NK-92 treated with Interleukin-12 subunit alpha and Interleukin-12 subunit beta, amount 100 ng/mL, for 24 hours (cell line): ENCODE results near the gene SRY.
"Not testable (repeated sequence)": the region's sequence is repeated elsewhere in the genome, so short reads cannot be mapped to it uniquely, and the experiment has no call there.

ENCODE experiments used
- DNase-seq: peaks from one replicate; lab custom pipeline; 2025; lab: John Stamatoyannopoulos, UW

The SRY gene

GRCh38 chrY:2787600-2787999 is at the start of gene SRY:
TSS of gene SRY (minus strand) at chrY:2787682. CDS start at chrY:2787603, 79 bp downstream.
- DNase-seq, result no peak

GRCh38 chrY:2837078-2837477 is 49.6 kb upstream of the SRY start:
- no peak for DNase-seq

DNA sequence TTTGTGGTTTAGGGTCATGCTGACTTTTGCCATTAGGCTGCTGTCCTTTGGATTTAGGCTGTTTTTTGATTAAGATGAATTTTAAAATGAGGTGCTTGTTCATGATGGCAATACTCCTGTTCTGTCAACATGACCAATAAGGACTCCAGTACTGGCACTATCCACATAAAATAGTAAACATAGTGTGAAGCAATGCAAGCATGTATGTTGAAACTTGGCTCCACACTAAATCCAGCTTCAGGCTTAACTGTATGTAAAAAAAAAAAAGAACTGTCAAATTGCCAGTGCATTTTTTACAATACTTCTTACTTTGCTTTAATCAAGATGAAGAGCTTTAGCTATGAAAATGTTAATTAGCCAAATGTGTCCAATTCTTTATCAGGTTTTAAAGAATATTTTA is 47.7 kb upstream of the SRY start:
- DNase-seq, result no peak

DNA sequence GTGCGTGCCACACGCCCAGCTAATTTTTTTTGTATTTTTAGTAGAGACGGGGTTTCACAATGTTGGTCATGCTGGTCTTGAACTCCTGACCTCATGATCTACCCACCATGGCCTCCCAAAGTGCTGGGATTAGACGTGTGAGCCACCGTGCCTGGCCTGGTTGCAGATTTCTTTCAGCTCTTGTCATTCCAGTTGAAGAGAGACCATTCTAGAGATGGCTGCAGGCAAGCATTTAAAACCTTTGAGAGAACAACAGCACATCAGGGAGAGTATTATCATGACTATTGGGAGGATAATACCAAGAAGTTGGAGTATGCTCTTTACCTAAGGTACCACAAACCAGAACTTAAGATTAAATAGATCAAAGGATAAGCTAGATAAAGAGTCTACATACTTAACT is 41.0 kb upstream of the SRY start:
- no peak for DNase-seq

GRCh38 chrY:2824471-2824870 is 37.0 kb upstream of the SRY start:
- no peak for DNase-seq

GRCh38 chrY:2817146-2817896 is 29.8 kb upstream of the SRY start:
- not testable (repeated sequence) for DNase-seq

GRCh38 chrY:2800246-2800645 is 12.8 kb upstream of the SRY start:
- no peak for DNase-seq

DNA sequence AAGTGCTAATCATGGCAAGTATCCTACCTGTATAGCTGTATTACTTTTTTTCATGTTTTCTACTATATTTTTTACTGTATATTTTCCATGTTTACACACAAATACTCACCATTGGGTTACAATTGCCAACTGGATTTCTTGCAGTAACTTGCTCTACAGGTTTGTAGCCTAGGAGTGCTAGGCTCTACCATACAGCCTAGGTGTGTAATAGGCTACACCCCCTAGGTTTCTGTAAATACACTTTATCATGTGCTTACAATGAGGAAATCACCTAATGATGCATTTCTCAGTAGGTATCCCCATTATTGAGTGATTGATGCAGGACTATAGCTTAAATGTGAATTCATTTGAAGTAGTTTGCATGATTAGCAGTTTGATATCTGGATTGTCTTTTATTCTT is 10.5 kb upstream of the SRY start:
- DNase-seq, result no peak

- DNase-seq, result no peak
Observed at GRCh38 chrY:2796977-2797523, 9.6 kb upstream of the SRY start.

- DNase-seq, result no peak
Observed at GRCh38 chrY:2789756-2790155, 2.3 kb upstream of the SRY start.

GRCh38 chrY:2786876-2787512 is 488 bp downstream of the SRY start:
- no peak for DNase-seq
